Suprapubic skin (tissue), 4 donors: Measurements from ENCODE around the gene SLC16A12. TPM values are rescaled to one million over a fixed set of nuclear protein-coding genes. Genes with fewer than 3 reads are reported as not detected.

Experiments used
- DNase-seq, 2 donors: peaks; one replicate each; pipeline ENCODE4 v3.0.0-alpha.2; 2019; ENCODE audit warnings: low spot score in 2 of 2
- H3K27ac ChIP-seq: fragments of 200-600 bp; sonication (generic); one replicate; pipeline ENCODE4 v1.5.1; 2019
- H3K27me3 ChIP-seq: fragments of 200-600 bp; sonication (generic); one replicate; pipeline ENCODE4 v1.5.1; 2019
- H3K36me3 ChIP-seq: fragments of 200-600 bp; sonication (generic); one replicate; pipeline ENCODE4 v1.5.1; 2019
- H3K4me1 ChIP-seq: fragments of 200-600 bp; sonication (generic); one replicate; pipeline ENCODE4 v1.5.1; 2019
- H3K4me3 ChIP-seq: fragments of 200-600 bp; sonication (generic); one replicate; pipeline ENCODE4 v1.5.1; 2019; ENCODE audit warnings: mild to moderate bottlenecking
- H3K9me3 ChIP-seq: fragments of 200-600 bp; sonication (generic); one replicate; pipeline ENCODE4 v1.5.1; 2019
- EP300 ChIP-seq: sonication (generic); formaldehyde crosslinking; IDR thresholded peaks from one replicate; pipeline ENCODE4 v1.6.1; 2017; ENCODE audit warnings: antibody characterized with exemption
- POLR2A ChIP-seq, 2 donors: fragments of 450-650 bp; IDR thresholded peaks; one replicate each; pipeline ENCODE4 v1.6.1; 2017; ENCODE audit warnings: antibody characterized with exemption in 2 of 2, mild to moderate bottlenecking in 2 of 2, moderate library complexity in 2 of 2
- POLR2AphosphoS5 ChIP-seq, 3 donors: sonication (generic); formaldehyde crosslinking; IDR thresholded peaks; one replicate each; pipeline ENCODE4 v1.6.1; 2017; ENCODE audit warnings: antibody characterized with exemption in 3 of 3
- WGBS: methylation state at CpG from one replicate; pipeline ENCODE4 v1.1.5; 2018; 5-methylcytosine and 5-hydroxymethylcytosine counted together
- total RNA-seq, 4 donors: library from RNA; depleted of rRNA; stranded (reverse); fragments of >200 nt; gene quantifications; one replicate each; pipeline ENCODE4 v1.1.0, GENCODE V29; 2016
- TF ChIP-seq, protein P1 (sequence below), 2 donors: fragments of 200-600 bp in 1 of 2; fragments of 450-650 bp in 1 of 2; sonication (generic) in 1 of 2; IDR thresholded peaks; one replicate each; pipeline ENCODE4 v1.5.1; 2016 to 2019; ENCODE audit warnings: antibody characterized with exemption in 2 of 2, mild to moderate bottlenecking in 1 of 2, moderate library complexity in 1 of 2

Gene SLC16A12
- total RNA-seq, 4 donors from 2014 or later = 0.60 to 1.4 (median 1.0) TPM

- TF ChIP-seq EP300 (no peak), POLR2AphosphoS5 (IDR thresholded peaks at IDR 0.05) (no peak), POLR2A (IDR thresholded peaks at IDR 0.05) (no peak)
- TF ChIP-seq, protein P1, sequence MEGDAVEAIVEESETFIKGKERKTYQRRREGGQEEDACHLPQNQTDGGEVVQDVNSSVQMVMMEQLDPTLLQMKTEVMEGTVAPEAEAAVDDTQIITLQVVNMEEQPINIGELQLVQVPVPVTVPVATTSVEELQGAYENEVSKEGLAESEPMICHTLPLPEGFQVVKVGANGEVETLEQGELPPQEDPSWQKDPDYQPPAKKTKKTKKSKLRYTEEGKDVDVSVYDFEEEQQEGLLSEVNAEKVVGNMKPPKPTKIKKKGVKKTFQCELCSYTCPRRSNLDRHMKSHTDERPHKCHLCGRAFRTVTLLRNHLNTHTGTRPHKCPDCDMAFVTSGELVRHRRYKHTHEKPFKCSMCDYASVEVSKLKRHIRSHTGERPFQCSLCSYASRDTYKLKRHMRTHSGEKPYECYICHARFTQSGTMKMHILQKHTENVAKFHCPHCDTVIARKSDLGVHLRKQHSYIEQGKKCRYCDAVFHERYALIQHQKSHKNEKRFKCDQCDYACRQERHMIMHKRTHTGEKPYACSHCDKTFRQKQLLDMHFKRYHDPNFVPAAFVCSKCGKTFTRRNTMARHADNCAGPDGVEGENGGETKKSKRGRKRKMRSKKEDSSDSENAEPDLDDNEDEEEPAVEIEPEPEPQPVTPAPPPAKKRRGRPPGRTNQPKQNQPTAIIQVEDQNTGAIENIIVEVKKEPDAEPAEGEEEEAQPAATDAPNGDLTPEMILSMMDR (IDR thresholded peaks at IDR 0.05) = no peak
- 89% methylated on average over 1 of the region's 1 CpG for WGBS
- H3K36me3 ChIP-seq = no peaks in the 10 kb centered on the region
- H3K27me3 ChIP-seq = no peaks in the 10 kb centered on the region
- no peak overlapping the region for H3K4me3 ChIP-seq
- no peak for DNase-seq
- no peaks in the 10 kb centered on the region for H3K4me1 ChIP-seq
- no peak overlapping the region for H3K27ac ChIP-seq
- no peaks in the 10 kb centered on the region for H3K9me3 ChIP-seq
These were observed 93.1 kb downstream of the SLC16A12 start for GRCh38 chr10:89442289-89442688.

DNA sequence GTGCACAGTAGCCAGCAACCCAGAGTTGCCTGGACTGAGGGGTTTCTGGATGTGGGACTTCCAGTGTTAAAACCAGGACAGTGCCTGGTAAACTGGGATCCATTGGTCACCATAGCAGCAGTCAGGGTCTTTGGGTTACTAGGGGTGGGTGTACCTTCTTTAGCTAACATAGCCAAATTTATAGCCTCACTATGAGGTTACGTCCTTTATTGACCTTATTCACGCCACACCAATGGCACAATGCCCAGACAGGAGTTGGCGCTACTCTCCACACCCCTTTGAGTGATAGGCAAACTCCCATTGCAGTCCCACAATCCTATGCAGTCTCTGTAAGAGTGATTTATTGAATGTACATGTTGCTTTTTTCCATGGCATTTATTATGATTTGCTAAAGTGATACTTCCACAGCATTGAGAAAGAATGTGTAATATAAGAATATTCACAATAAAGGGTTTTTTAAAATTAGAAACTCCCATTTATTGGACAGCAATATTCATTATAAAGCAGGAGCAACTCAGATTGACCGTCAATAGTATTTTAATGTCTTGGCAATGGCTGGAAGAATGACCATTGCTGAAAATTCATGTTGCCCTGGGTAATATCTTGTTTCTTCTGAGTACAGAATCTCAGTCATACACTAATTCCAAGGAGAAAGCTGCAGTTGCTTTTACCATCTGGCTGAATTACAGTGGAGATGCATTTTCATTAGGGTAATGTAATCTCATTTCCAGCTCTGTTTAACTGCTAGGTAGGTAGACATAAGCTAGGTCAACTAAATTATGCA lies 95.0 kb downstream of the SLC16A12 start:
- Histone ChIP-seq H3K4me1 (no peaks in the 10 kb centered on the region), H3K9me3 (no peaks in the 10 kb centered on the region), H3K4me3 (no peak overlapping the region), H3K27ac (no peak overlapping the region), H3K27me3 (no peaks in the 10 kb centered on the region), H3K36me3 (no peaks in the 10 kb centered on the region)
- DNase-seq = no peak
- TF ChIP-seq, protein P1 (IDR thresholded peaks at IDR 0.05) = no peak
- no peak for TF ChIP-seq EP300
- TF ChIP-seq POLR2A (IDR thresholded peaks at IDR 0.05) = no peak
- TF ChIP-seq POLR2AphosphoS5 (IDR thresholded peaks at IDR 0.05) = no peak
- WGBS = 61% methylated on average over 4 of the region's 4 CpGs

DNA sequence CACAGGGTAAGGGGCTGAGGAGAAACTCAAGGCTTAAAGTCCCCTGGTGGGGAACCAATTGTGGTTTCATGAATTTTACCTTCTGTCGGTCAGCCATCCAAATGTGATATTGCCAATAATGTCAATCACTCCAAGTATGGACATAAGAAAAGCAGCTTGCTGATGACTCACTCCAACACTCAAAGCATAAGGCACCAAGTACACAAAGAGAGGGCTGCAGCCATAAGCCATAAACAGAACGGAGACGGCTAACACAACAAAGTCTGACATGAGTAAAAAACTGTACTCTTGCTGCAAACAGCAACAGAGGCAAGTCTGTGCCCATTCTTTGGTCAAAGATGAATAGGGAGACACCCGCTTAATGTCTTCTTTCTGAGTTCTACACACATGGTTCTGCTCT lies 96.9 kb downstream of the SLC16A12 start:
- TF ChIP-seq, protein P1 (IDR thresholded peaks at IDR 0.05) = no peak
- no peak for TF ChIP-seq EP300
- TF ChIP-seq POLR2AphosphoS5 (IDR thresholded peaks at IDR 0.05) = no peak
- no peak for TF ChIP-seq POLR2A (IDR thresholded peaks at IDR 0.05)
- Histone ChIP-seq H3K9me3 (no peaks in the 10 kb centered on the region), H3K27me3 (no peaks in the 10 kb centered on the region), H3K4me3 (no peak overlapping the region), H3K27ac (no peak overlapping the region), H3K4me1 (no peaks in the 10 kb centered on the region), H3K36me3 (no peaks in the 10 kb centered on the region)
- WGBS = 82% methylated on average over 4 of the region's 4 CpGs
- no peak for DNase-seq

- DNase-seq = no peak
- Histone ChIP-seq H3K27me3 (no peaks in the 10 kb centered on the region), H3K27ac (no peak overlapping the region), H3K4me3 (no peak overlapping the region), H3K36me3 (no peaks in the 10 kb centered on the region), H3K9me3 (no peaks in the 10 kb centered on the region), H3K4me1 (no peaks in the 10 kb centered on the region)
- 50% methylated on average over 3 of the region's 3 CpGs for WGBS
- no peak for TF ChIP-seq POLR2A (IDR thresholded peaks at IDR 0.05)
- TF ChIP-seq EP300 = no peak
- TF ChIP-seq, protein P1 (IDR thresholded peaks at IDR 0.05) = no peak
- TF ChIP-seq POLR2AphosphoS5 (IDR thresholded peaks at IDR 0.05) = no peak
These were observed 103.4 kb downstream of the SLC16A12 start for GRCh38 chr10:89431977-89432376.

- no peaks in the 10 kb centered on the region for H3K27me3 ChIP-seq
- H3K4me3 ChIP-seq = no peak overlapping the region
- no peaks in the 10 kb centered on the region for H3K36me3 ChIP-seq
- no peaks in the 10 kb centered on the region for H3K9me3 ChIP-seq
- no peaks in the 10 kb centered on the region for H3K4me1 ChIP-seq
- TF ChIP-seq POLR2AphosphoS5 (IDR thresholded peaks at IDR 0.05) (no peak), POLR2A (IDR thresholded peaks at IDR 0.05) (no peak), EP300 (no peak)
- TF ChIP-seq, protein P1 (IDR thresholded peaks at IDR 0.05) = no peak
- no peak for DNase-seq
- 31% methylated on average over 1 of the region's 1 CpG for WGBS
- H3K27ac ChIP-seq = no peak overlapping the region
These were observed 106.5 kb downstream of the SLC16A12 start for GRCh38 chr10:89428877-89429276.
